ENCODE measurements around the gene DUS4L. TPM values are rescaled to one million over a fixed set of nuclear protein-coding genes. Genes with fewer than 3 reads are reported as not detected.

DUS4L gene, protein sequence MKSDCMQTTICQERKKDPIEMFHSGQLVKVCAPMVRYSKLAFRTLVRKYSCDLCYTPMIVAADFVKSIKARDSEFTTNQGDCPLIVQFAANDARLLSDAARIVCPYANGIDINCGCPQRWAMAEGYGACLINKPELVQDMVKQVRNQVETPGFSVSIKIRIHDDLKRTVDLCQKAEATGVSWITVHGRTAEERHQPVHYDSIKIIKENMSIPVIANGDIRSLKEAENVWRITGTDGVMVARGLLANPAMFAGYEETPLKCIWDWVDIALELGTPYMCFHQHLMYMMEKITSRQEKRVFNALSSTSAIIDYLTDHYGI
- total RNA-seq (ENCODE audit: low replicate concordance): 3.0 and 4.2 TPM in 2 replicates

DNA sequence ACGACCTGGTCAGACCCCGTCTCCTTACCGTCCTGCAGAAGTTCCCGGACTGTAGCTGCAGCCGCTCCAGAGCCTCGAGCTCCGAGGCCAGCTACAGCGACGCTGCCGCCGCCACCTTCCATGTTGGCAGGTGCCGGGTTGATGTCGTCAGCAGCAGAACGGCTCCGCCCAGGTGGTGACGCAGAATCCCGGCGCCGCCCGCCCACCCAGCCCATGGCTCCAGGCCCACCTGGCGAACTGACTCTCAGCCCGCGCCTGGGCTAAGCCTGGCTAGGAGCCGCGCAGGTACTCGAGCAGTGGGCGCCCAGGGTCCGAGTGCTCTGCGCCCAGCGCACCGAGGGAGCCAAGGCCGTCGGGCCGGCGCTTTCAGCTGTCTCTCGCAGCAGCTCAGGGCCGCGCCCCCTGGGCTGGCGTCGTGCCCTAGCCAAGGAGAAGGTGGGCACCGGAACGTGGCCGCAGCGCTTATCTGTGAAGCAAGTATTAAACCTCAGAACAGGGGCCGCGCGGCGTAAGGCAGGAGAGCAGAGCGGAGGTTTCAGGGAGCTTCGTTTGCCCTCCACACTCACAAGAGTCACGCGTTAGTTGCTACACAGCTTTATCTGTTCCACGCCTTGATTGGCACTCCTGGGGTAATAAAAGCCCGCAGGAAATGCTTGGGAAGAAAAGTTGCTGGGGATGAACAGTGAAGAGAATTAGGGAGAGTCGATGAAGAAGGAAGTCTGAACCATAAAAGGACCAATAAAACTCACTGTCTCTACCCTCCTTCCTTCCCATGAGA is at the start of gene DUS4L, which contains the start of gene COG5:
Gene DUS4L, plus strand, starts transcription at position 197 of the 778 bp plus-strand sequence. CDS start 3,100 bp downstream, outside the sequence.
Gene COG5, minus strand, starts transcription at position 146 of the 778 bp plus-strand sequence. Its CDS starts 24 bp downstream, at position 122.

DNA sequence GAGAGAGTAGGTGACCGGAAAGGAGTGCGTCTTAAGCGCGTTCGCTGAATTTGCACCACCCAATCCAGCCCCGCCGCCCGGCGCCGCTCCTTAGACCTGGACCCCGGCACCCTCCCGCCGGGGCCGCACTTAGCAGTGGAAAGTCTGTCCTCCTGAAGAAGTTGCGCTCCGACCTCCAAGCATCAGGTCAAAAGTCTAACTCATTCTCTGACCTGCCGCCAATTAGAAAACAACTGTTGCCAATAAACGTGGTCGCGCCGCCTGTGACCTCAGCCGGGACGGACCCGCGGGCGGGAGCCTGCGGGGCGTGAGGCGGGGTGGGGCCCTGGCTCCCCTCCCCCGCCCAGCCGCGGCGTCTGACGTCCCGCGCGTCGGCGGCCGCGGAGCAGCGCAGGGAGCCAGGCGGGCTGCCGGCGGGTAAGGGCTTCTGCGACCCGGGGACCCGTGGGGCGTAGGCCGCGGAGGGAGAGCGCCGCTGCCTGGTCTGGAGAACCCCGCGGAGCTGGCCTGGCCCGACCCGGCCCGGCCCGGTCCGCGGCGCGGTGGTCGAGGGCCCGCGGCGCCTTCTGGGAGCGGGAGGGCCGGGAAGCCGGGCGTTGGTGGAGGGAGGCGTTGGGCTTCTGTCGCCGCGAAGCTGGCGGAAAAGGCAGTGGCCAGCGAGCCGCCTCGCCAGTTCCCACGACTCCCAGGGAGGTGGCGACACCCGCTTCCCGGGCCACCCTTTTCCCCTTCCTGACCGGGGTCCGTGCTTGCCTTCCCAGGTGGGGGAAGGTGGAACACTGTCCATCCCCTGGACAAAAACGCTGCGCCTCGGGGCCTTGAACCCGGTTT is 16.3 kb downstream of the DUS4L start, which contains the start of gene BCAP29:
Gene BCAP29, plus strand, starts transcription at position 362 of the 831 bp plus-strand sequence. CDS start 527 bp downstream, outside the sequence.

Other genes starting within 250 kb of the DUS4L start
- gene GPR22, start 93.9 kb upstream of the DUS4L start, total RNA-seq (ENCODE audit: low replicate concordance): not detected in 2 replicates
- gene COG5, start 51 bp upstream of the DUS4L start, total RNA-seq (ENCODE audit: low replicate concordance): 29.3 and 39.2 TPM in 2 replicates
- gene BCAP29, start 16.3 kb downstream of the DUS4L start, total RNA-seq (ENCODE audit: low replicate concordance): 41.8 and 64.4 TPM in 2 replicates
- 0.23 and 0.68 TPM in 2 replicates for gene SLC26A4, start 96.9 kb downstream of the DUS4L start, total RNA-seq (ENCODE audit: low replicate concordance)
- gene CBLL1, start 180.2 kb downstream of the DUS4L start, total RNA-seq (ENCODE audit: low replicate concordance): 8.0 and 9.2 TPM in 2 replicates
- not detected in 2 replicates for gene SLC26A3, start 239.3 kb downstream of the DUS4L start, total RNA-seq (ENCODE audit: low replicate concordance)

Measured in smooth muscle cell of the coronary artery (primary cell).